CD14-positive monocyte (primary cell): ENCODE measurements around the gene SLC26A11. TPM values are rescaled to one million over a fixed set of nuclear protein-coding genes. Genes with fewer than 3 reads are reported as not detected.
A peak's percentile ranks its signal among the peaks of the same experiment; 100 is the strongest.

Source experiments
- DNase-seq, 3 donors: peaks; one replicate each; pipeline ENCODE4 v3.0.0-alpha.2; 2011 to 2022
- H2AFZ ChIP-seq: 2 replicates; pipeline ENCODE4 v1.6.0; 2012; ENCODE audit warnings: mild to moderate bottlenecking, low read depth, low read length, inconsistent platforms; ENCODE audit not compliant: insufficient read depth, poor library complexity, severe bottlenecking
- H3K27ac ChIP-seq, 2 donors: 1 replicate in 1 of 2; 2 replicates in 1 of 2; pipeline ENCODE4 v1.5.1; 2012 to 2013; ENCODE audit warnings: low read length in 2 of 2, control low read depth in 1 of 2, inconsistent platforms in 1 of 2, low read depth in 1 of 2, mild to moderate bottlenecking in 1 of 2
- H3K27me3 ChIP-seq, 2 donors: one replicate each; pipeline versions ENCODE4 v1.6.0 to v1.6.1; 2011 to 2013; ENCODE audit warnings: low read length in 2 of 2; ENCODE audit not compliant: control insufficient read depth in 2 of 2, insufficient read depth in 2 of 2
- H3K36me3 ChIP-seq, 2 donors: replicated peaks in 1 of 2; 1 replicate in 1 of 2; 2 replicates in 1 of 2; pipeline versions ENCODE4 v1.5.1 to v1.6.1; 2012 to 2013; ENCODE audit warnings: low read length in 2 of 2, control low read depth in 1 of 2, inconsistent platforms in 1 of 2, mild to moderate bottlenecking in 1 of 2; ENCODE audit not compliant: insufficient read depth in 2 of 2, control insufficient read depth in 1 of 2
- H3K4me1 ChIP-seq, 2 donors: 1 replicate in 1 of 2; 2 replicates in 1 of 2; pipeline versions ENCODE4 v1.5.1 to v1.6.1; 2012 to 2013; ENCODE audit warnings: low read length in 2 of 2, control low read depth in 1 of 2, inconsistent platforms in 1 of 2, mild to moderate bottlenecking in 1 of 2, moderate library complexity in 1 of 2; ENCODE audit not compliant: insufficient read depth in 2 of 2, control insufficient read depth in 1 of 2
- H3K4me2 ChIP-seq: replicated peaks from 2 replicates; pipeline ENCODE3; 2012; ENCODE audit warnings: low read length, moderate library complexity, mild to moderate bottlenecking; ENCODE audit not compliant: poor library complexity, severe bottlenecking; ENCODE audit errors: extremely low read depth
- H3K4me3 ChIP-seq, 3 experiments: fragments of 200-600 bp in 1 of 3; sonication (generic) in 1 of 3; replicated peaks in 1 of 3; 1 replicate in 2 of 3; 2 replicates in 1 of 3; pipeline ENCODE4 v1.5.1; 2011 to 2013; ENCODE audit warnings: low read length in 3 of 3, mild to moderate bottlenecking in 3 of 3, control low read depth in 2 of 3, low read depth in 2 of 3, inconsistent platforms in 1 of 3, moderate library complexity in 1 of 3
- H3K79me2 ChIP-seq: 2 replicates; pipeline ENCODE4 v1.6.0; 2012; ENCODE audit warnings: mild to moderate bottlenecking, control low read depth, inconsistent platforms, low read length, moderate library complexity; ENCODE audit not compliant: insufficient read depth
- H3K9ac ChIP-seq: 2 replicates; pipeline ENCODE4 v1.6.0; 2017; ENCODE audit warnings: low read length, mild to moderate bottlenecking; ENCODE audit not compliant: insufficient read depth, poor library complexity, severe bottlenecking
- H3K9me3 ChIP-seq, 2 donors: replicated peaks in 1 of 2; 1 replicate in 1 of 2; 2 replicates in 1 of 2; pipeline versions ENCODE4 v1.5.1 to v1.6.1; 2012 to 2013; ENCODE audit warnings: low read length in 2 of 2, control low read depth in 1 of 2; ENCODE audit not compliant: control insufficient read depth in 1 of 2, insufficient read depth in 1 of 2
- H4K20me1 ChIP-seq: 2 replicates; pipeline ENCODE4 v1.6.0; 2012; ENCODE audit warnings: mild to moderate bottlenecking, low read length, control low read depth, moderate library complexity; ENCODE audit not compliant: insufficient read depth
- H3K27ac Mint-ChIP-seq, 7 donors: one replicate each; pipeline ENCODE4 v1.8.0; 2020; ENCODE audit warnings: mild to moderate bottlenecking in 7 of 7, mixed read lengths in 7 of 7, moderate library complexity in 6 of 7, inconsistent platforms in 2 of 7
- H3K27me3 Mint-ChIP-seq, 3 donors: one replicate each; pipeline ENCODE4 v1.8.0; 2021 to 2022; ENCODE audit warnings: low read depth in 3 of 3, mild to moderate bottlenecking in 3 of 3, mixed read lengths in 3 of 3, moderate library complexity in 3 of 3, inconsistent platforms in 1 of 3
- H3K36me3 Mint-ChIP-seq, 2 donors: one replicate each; pipeline ENCODE4 v1.8.0; 2020; ENCODE audit warnings: mixed read lengths in 2 of 2, inconsistent platforms in 1 of 2, mild to moderate bottlenecking in 1 of 2
- H3K4me1 Mint-ChIP-seq: one replicate; pipeline ENCODE4 v1.8.0; 2020; ENCODE audit warnings: mild to moderate bottlenecking, mixed read lengths
- H3K4me3 Mint-ChIP-seq, 2 donors: one replicate each; pipeline ENCODE4 v1.8.0; 2020; ENCODE audit warnings: mild to moderate bottlenecking in 2 of 2, mixed read lengths in 2 of 2, moderate library complexity in 1 of 2
- H3K9me3 Mint-ChIP-seq, 7 donors: one replicate each; pipeline ENCODE4 v1.8.0; 2020 to 2022; ENCODE audit warnings: mixed read lengths in 7 of 7, mild to moderate bottlenecking in 6 of 7, moderate library complexity in 6 of 7, inconsistent platforms in 2 of 7
- WGBS: methylation state at CpG from one replicate; pipeline ENCODE4 v1.1.5; 2013; ENCODE audit warnings: missing lambda C conversion rate; ENCODE audit not compliant: insufficient coverage; 5-methylcytosine and 5-hydroxymethylcytosine counted together
- intact Hi-C, 2 donors: fragments of 100-400 bp; cut with micrococcal nuclease; formaldehyde crosslinking; loops; one replicate each; pipeline versions ENCODE4 v1.15.0 to v1.15.1; 2023
- polyA plus RNA-seq, 3 donors: library from polyadenylated mRNA; depleted of rRNA in 1 of 3; unstranded in 2 of 3; stranded (reverse) in 1 of 3; fragments of 300-500 nt in 2 of 3; fragments of >200 nt in 1 of 3; fragmentation: Illumina TruSeq in 2 of 3; gene quantifications; 1 replicate in 2 of 3; 2 replicates in 1 of 3; pipeline ENCODE4 v1.2.3, GENCODE V29; 2012 to 2021
- TF ChIP-seq, protein P1 (sequence below): fragments of 200-600 bp; IDR thresholded peaks from one replicate; pipeline ENCODE4 v1.8.0; 2022; ENCODE audit warnings: antibody characterized with exemption, mild to moderate bottlenecking

SLC26A11 gene
- polyA plus RNA-seq, 3 donors = 1.8 to 29.7 (median 2.6) TPM

DNA sequence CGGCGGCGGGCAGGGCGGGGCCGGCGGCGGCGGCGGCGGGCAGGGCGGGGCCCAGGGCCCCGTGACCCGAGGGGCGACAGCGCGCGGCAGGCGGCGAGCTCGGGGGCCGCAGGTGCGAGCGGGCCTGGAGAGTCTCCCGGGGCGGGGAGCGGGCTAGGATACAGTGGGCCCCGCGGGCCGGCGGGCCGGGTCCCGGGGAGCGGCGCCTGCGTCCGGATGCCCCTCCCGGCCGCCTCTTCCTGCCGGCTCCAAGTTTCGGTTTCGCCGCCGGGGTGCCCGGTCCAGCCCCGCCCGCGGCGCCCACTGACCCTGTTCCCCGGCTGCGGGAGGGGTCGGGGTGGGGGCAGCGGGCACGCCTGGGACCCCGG is 40.5 kb downstream of the SLC26A11 start, which contains the start of gene RNF213:
RNF213 (plus strand) TSS at position 62 of the 368 bp plus-strand sequence. CDS start 2,830 bp downstream, outside the sequence.
- DNase-seq = peak; percentile 34 to 62 (median 42)
- H3K27me3 Mint-ChIP-seq = peaks cover 8 to 23% (median 9%) of the 10 kb centered on the region in 3 donors
- intact Hi-C loops = loop anchor here (5.0 kb wide), 5 partner anchors 38 to 168 kb away; partner anchors contain the start of genes EIF4A3 (in 2 of the 2), SGSH (in 2 of the 2), SLC26A11 (in 2 of the 2) and GAA (in 1 of the 2)
- Histone ChIP-seq H4K20me1 (peaks cover 34% of the 10 kb centered on the region), H3K9me3 (no peaks in the 10 kb centered on the region), H3K27ac (peak within 1 kb of the TSS; percentile 87 to 94), H2AFZ (peak within 1 kb of the TSS; percentile 78), H3K36me3 (peaks cover 0 to 6% of the 10 kb centered on the region in 2 donors), H3K9ac (peak within 1 kb of the TSS; percentile 93), H3K4me2 (peak within 1 kb of the TSS; percentile 100), H3K79me2 (peaks cover 49% of the 10 kb centered on the region), H3K4me1 (peaks cover 42 to 56% of the 10 kb centered on the region in 2 donors), H3K27me3 (no peaks in the 10 kb centered on the region), H3K4me3 (peak within 1 kb of the TSS; percentile 80 to 99 (median 96))
- H3K4me3 Mint-ChIP-seq = peak within 1 kb of the TSS; percentile 92 to 97
- TF ChIP-seq, protein P1, sequence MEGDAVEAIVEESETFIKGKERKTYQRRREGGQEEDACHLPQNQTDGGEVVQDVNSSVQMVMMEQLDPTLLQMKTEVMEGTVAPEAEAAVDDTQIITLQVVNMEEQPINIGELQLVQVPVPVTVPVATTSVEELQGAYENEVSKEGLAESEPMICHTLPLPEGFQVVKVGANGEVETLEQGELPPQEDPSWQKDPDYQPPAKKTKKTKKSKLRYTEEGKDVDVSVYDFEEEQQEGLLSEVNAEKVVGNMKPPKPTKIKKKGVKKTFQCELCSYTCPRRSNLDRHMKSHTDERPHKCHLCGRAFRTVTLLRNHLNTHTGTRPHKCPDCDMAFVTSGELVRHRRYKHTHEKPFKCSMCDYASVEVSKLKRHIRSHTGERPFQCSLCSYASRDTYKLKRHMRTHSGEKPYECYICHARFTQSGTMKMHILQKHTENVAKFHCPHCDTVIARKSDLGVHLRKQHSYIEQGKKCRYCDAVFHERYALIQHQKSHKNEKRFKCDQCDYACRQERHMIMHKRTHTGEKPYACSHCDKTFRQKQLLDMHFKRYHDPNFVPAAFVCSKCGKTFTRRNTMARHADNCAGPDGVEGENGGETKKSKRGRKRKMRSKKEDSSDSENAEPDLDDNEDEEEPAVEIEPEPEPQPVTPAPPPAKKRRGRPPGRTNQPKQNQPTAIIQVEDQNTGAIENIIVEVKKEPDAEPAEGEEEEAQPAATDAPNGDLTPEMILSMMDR = no peak
- peaks cover 57% of the 10 kb centered on the region for H3K4me1 Mint-ChIP-seq
- peak within 1 kb of the TSS; percentile 94 to 98 (median 96) for H3K27ac Mint-ChIP-seq
- peaks cover 0 to 1% (median 0%) of the 10 kb centered on the region in 7 donors for H3K9me3 Mint-ChIP-seq
- WGBS = under 1% methylated on average over 42 of the region's 54 CpGs
- H3K36me3 Mint-ChIP-seq = peaks cover 4 to 8% of the 10 kb centered on the region in 2 donors

DNA sequence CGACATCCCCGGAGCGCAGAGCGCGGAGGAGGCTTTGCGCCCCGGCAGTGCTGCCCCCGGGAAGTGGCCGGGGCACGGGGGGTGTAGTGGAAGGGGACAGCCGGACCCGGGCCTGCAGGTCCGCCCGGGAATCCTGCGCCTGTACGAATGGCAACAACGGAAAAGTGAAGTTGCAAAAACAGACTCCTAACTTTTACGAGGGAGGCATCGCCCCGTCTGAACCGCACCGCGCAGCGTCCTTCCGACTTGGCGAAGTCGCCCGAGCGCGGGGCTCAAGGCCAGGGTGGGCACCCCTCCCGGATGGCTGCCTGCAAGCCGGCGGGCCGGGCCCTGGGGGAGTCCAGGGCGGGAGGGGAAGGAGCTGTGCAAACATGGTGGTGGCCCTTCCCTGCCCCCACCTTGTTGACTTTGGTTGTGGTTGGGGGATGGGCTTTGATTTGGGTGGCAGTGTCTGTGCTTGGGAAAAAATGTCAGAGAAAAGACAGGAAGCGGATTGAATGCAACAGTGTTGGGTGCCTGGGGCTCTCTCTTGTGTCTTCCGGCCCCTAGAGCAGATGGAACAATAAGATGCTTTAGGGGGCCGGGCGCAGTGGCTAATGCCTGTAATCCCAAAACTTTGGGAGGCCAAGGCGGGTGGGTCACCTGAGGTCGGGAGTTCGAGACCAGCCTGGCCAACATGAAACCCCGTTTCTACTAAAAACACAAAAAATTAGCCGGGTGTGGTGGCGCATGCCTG is 41.1 kb downstream of the SLC26A11 start:
- H4K20me1 ChIP-seq = peaks cover 40% of the 10 kb centered on the region
- peaks cover 3 to 11% of the 10 kb centered on the region in 2 donors for H3K36me3 ChIP-seq
- peak overlapping the region; percentile 100 for H3K4me2 ChIP-seq
- peak overlapping the region; percentile 86 to 98 (median 95) for H3K27ac Mint-ChIP-seq
- H3K4me3 ChIP-seq = peak overlapping the region; percentile 80 to 99 (median 96)
- H3K27me3 Mint-ChIP-seq = peaks cover 8 to 23% (median 9%) of the 10 kb centered on the region in 3 donors
- WGBS = 2% methylated on average over 41 of the region's 45 CpGs
- peak overlapping the region; percentile 93 for H3K9ac ChIP-seq
- TF ChIP-seq, protein P1 = no peak
- H3K4me1 ChIP-seq = peaks cover 40 to 61% of the 10 kb centered on the region in 2 donors
- no peaks in the 10 kb centered on the region for H3K9me3 ChIP-seq
- peaks cover 0 to 2% (median 0%) of the 10 kb centered on the region in 7 donors for H3K9me3 Mint-ChIP-seq
- H3K36me3 Mint-ChIP-seq = peaks cover 7 to 13% of the 10 kb centered on the region in 2 donors
- H3K4me1 Mint-ChIP-seq = peaks cover 59% of the 10 kb centered on the region
- no peaks in the 10 kb centered on the region for H3K27me3 ChIP-seq
- H3K4me3 Mint-ChIP-seq = peak overlapping the region; percentile 92 to 97
- H3K27ac ChIP-seq = peak overlapping the region; percentile 87 to 94
- intact Hi-C loops = loop anchor here (5.0 kb wide), 5 partner anchors 39 to 169 kb away; partner anchors contain the start of genes EIF4A3 (in 2 of the 2), SGSH (in 2 of the 2), SLC26A11 (in 2 of the 2) and GAA (in 1 of the 2)
- peak in 1 of 3 donors; percentile 42 for DNase-seq
- peak overlapping the region; percentile 76 for H2AFZ ChIP-seq
- peaks cover 54% of the 10 kb centered on the region for H3K79me2 ChIP-seq
